Fibroblast of the aortic adventitia (primary cell): ENCODE data around the gene OR2J2. TPM values are rescaled to one million over a fixed set of nuclear protein-coding genes. Genes with fewer than 3 reads are reported as not detected.
"Not testable (repeated sequence)": the region's sequence is repeated elsewhere in the genome, so short reads cannot be mapped to it uniquely, and the experiment has no call there.

Experiments
- DNase-seq: peaks from one replicate; pipeline ENCODE4 v3.0.0-alpha.2; 2010; ENCODE audit warnings: low read depth
- H3K4me3 ChIP-seq: 2 replicates; pipeline ENCODE4 v1.5.1; 2011; ENCODE audit warnings: low read depth, mild to moderate bottlenecking, control low read depth, low read length, moderate library complexity
- CTCF ChIP-seq: IDR thresholded peaks from 2 replicates; pipeline ENCODE4 v1.5.1; 2011; ENCODE audit warnings: mild to moderate bottlenecking, low read length, control low read depth, inconsistent platforms; ENCODE audit not compliant: insufficient read depth
- total RNA-seq: library from RNA; depleted of rRNA; stranded (reverse); fragments of >200 nt; gene quantifications from 2 replicates; pipeline ENCODE4 v1.2.3, GENCODE V29; 2012; ENCODE audit warnings: low replicate concordance

The OR2J2 gene
- total RNA-seq, 1 donor, result not detected

- DNase-seq, result no peak
- no peak for TF ChIP-seq CTCF
- H3K4me3 ChIP-seq, result no peak overlapping the region
Measured at GRCh38 chr6:29146179-29146578, 24.5 kb upstream of the OR2J2 start.

- no peak overlapping the region for H3K4me3 ChIP-seq
- DNase-seq, result no peak
- TF ChIP-seq CTCF, result no peak
Measured at GRCh38 chr6:29147074-29147473, 23.6 kb upstream of the OR2J2 start.

GRCh38 chr6:29149444-29149843 is 21.3 kb upstream of the OR2J2 start:
- H3K4me3 ChIP-seq, DNase-seq: not testable (repeated sequence)

- no peak overlapping the region for H3K4me3 ChIP-seq
- no peak for TF ChIP-seq CTCF
- DNase-seq, result no peak
Measured at GRCh38 chr6:29153083-29153482, 17.6 kb upstream of the OR2J2 start.

- not testable (repeated sequence) for DNase-seq, H3K4me3 ChIP-seq
Measured at GRCh38 chr6:29155182-29155581, 15.5 kb upstream of the OR2J2 start.

- not testable (repeated sequence) for H3K4me3 ChIP-seq, DNase-seq
Measured at GRCh38 chr6:29159922-29160321, 10.8 kb upstream of the OR2J2 start.

GRCh38 chr6:29165571-29165970 is 5.1 kb upstream of the OR2J2 start:
- DNase-seq, H3K4me3 ChIP-seq: not testable (repeated sequence)

- TF ChIP-seq CTCF, result no peak
Measured at GRCh38 chr6:29171736-29172135, 1.0 kb downstream of the OR2J2 start.

GRCh38 chr6:29183594-29183993 is 12.9 kb downstream of the OR2J2 start:
- TF ChIP-seq CTCF, result no peak
- DNase-seq, result no peak
- H3K4me3 ChIP-seq, result no peak overlapping the region

More at GRCh38 chr6:29171736-29172135, 1.0 kb downstream of the OR2J2 start:
- no peak for DNase-seq
- no peak overlapping the region for H3K4me3 ChIP-seq

GRCh38 chr6:29188659-29189058 is 18.0 kb downstream of the OR2J2 start:
- DNase-seq, H3K4me3 ChIP-seq: not testable (repeated sequence)
